ENCODE measurements around the gene NKD2. TPM values are rescaled to one million over a fixed set of nuclear protein-coding genes. Genes with fewer than 3 reads are reported as not detected.

Gene NKD2
- polyA plus RNA-seq, 1 donor (not counting 4 experiments of a cell fraction or from before 2014, with no cell fraction given), result not detected

- no peak for DNase-seq (ENCODE audit: low read depth, low spot score)
- H3K4me1 ChIP-seq (ENCODE audit: control insufficient read depth, extremely low read depth, insufficient read depth, low read length), result no peaks in the 10 kb centered on the region
- FAIRE-seq, result no peak
Observed at GRCh38 chr5:1078206-1078605, 69.6 kb downstream of the NKD2 start.

GRCh38 chr5:1078851-1079250 lies 70.2 kb downstream of the NKD2 start:
- dilution Hi-C loops (cut with MboI; ENCODE audit: extremely low pct_ligation_motif_present, low sequenced_read_pairs), result no loop called here
- Histone ChIP-seq H3K27me3 (ENCODE audit: control insufficient read depth, extremely low read depth, insufficient read depth, low read length) (no peaks in the 10 kb centered on the region), H3K4me2 (ENCODE audit: control insufficient read depth, extremely low read depth, insufficient read depth, low read depth, low read length) (no peak overlapping the region), H3K27ac (ENCODE audit: control insufficient read depth, insufficient read depth, low read length) (no peak overlapping the region), H3K79me2 (ENCODE audit: control insufficient read depth, insufficient read depth, low read length) (no peaks in the 10 kb centered on the region), H3K9ac (ENCODE audit: control insufficient read depth, extremely low read depth, insufficient read depth, low read length) (no peak overlapping the region), H3K4me1 (ENCODE audit: control insufficient read depth, extremely low read depth, insufficient read depth, low read length) (no peaks in the 10 kb centered on the region), H3K9me1 (ENCODE audit: control insufficient read depth, extremely low read depth, insufficient read depth, low read length) (no peaks in the 10 kb centered on the region), H3K9me3 (ENCODE audit: control insufficient read depth, low read depth, low read length) (no peaks in the 10 kb centered on the region), H2AFZ (ENCODE audit: control insufficient read depth, low read length) (no peak overlapping the region), H4K20me1 (ENCODE audit: control insufficient read depth, extremely low read depth, insufficient read depth, low read length) (no peaks in the 10 kb centered on the region), H3K4me3 (ENCODE audit: control insufficient read depth in 2 of 3, extremely low read depth in 1 of 3, insufficient read depth in 2 of 3, low read depth in 1 of 3, low read length in 3 of 3) (no peak overlapping the region), H3K36me3 (ENCODE audit: control insufficient read depth in 2 of 2, extremely low read depth in 1 of 2, insufficient read depth in 2 of 2, low read length in 2 of 2) (no peaks in the 10 kb centered on the region)
- no peak for FAIRE-seq
- DNase-seq (ENCODE audit: low read depth, low spot score), result no peak
- no peak for TF ChIP-seq EZH2 (IDR thresholded peaks at IDR 0.05; ENCODE audit: low read length)
- no peak for TF ChIP-seq CTCF (optimal IDR thresholded peaks at IDR 0.05 in 1 of 3, IDR thresholded peaks at IDR 0.05 in 1 of 3, conservative IDR thresholded peaks at IDR 0.05 in 1 of 3; ENCODE audit: extremely low read depth in 1 of 3, insufficient read depth in 2 of 3, low read length in 3 of 3)

More at GRCh38 chr5:1078206-1078605, 69.6 kb downstream of the NKD2 start:
- Histone ChIP-seq H3K4me3 (ENCODE audit: control insufficient read depth in 2 of 3, extremely low read depth in 1 of 3, insufficient read depth in 2 of 3, low read depth in 1 of 3, low read length in 3 of 3) (no peak overlapping the region), H3K9me3 (ENCODE audit: control insufficient read depth, low read depth, low read length) (no peaks in the 10 kb centered on the region), H3K27me3 (ENCODE audit: control insufficient read depth, extremely low read depth, insufficient read depth, low read length) (no peaks in the 10 kb centered on the region), H2AFZ (ENCODE audit: control insufficient read depth, low read length) (no peak overlapping the region), H3K27ac (ENCODE audit: control insufficient read depth, insufficient read depth, low read length) (no peak overlapping the region), H3K36me3 (ENCODE audit: control insufficient read depth in 2 of 2, extremely low read depth in 1 of 2, insufficient read depth in 2 of 2, low read length in 2 of 2) (no peaks in the 10 kb centered on the region), H4K20me1 (ENCODE audit: control insufficient read depth, extremely low read depth, insufficient read depth, low read length) (no peaks in the 10 kb centered on the region), H3K4me2 (ENCODE audit: control insufficient read depth, extremely low read depth, insufficient read depth, low read depth, low read length) (no peak overlapping the region), H3K9me1 (ENCODE audit: control insufficient read depth, extremely low read depth, insufficient read depth, low read length) (no peaks in the 10 kb centered on the region), H3K9ac (ENCODE audit: control insufficient read depth, extremely low read depth, insufficient read depth, low read length) (no peak overlapping the region), H3K79me2 (ENCODE audit: control insufficient read depth, insufficient read depth, low read length) (no peaks in the 10 kb centered on the region)
- dilution Hi-C loops (cut with MboI; ENCODE audit: extremely low pct_ligation_motif_present, low sequenced_read_pairs), result no loop called here
- TF ChIP-seq EZH2 (IDR thresholded peaks at IDR 0.05; ENCODE audit: low read length) (no peak), CTCF (optimal IDR thresholded peaks at IDR 0.05 in 1 of 3, IDR thresholded peaks at IDR 0.05 in 1 of 3, conservative IDR thresholded peaks at IDR 0.05 in 1 of 3; ENCODE audit: extremely low read depth in 1 of 3, insufficient read depth in 2 of 3, low read length in 3 of 3) (no peak)
